ENCODE results near the gene ZBTB48.
"Not testable (repeated sequence)": the region's sequence is repeated elsewhere in the genome, so short reads cannot be mapped to it uniquely, and the experiment has no call there.

ZBTB48 gene

DNA sequence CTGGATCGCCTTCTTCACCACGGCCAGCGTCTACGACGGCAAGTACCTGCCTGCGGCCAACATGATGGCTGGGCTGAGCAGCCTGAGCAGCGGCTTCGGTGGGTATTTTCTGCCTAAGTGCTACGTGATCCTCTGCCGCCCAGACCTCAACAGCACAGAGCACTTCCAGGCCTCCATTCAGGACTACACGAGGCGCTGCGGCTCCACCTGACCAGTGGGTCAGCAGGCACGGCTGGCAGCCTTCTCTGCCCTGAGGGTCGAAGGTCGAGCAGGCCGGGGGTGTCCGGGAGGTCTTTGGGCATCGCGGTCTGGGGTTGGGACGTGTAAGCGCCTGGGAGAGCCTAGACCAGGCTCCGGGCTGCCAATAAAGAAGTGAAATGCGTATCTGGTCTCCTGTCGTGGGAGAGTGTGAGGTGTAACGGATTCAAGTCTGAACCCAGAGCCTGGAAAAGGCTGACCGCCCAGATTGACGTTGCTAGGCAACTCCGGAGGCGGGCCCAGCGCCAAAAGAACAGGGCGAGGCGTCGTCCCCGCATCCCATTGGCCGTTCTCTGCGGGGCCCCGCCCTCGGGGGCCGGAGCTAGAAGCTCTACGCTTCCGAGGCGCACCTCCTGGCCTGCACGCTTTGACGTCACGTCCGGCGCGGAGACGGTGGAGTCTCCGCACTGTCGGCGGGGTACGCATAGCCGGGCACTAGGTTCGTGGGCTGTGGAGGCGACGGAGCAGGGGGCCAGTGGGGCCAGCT lies at the start of gene ZBTB48:
ZBTB48 (plus strand) TSS at position 621 of the 745 bp plus-strand sequence. CDS start 616 bp downstream, outside the sequence.
- peak; percentile 92 for DNase-seq

DNA sequence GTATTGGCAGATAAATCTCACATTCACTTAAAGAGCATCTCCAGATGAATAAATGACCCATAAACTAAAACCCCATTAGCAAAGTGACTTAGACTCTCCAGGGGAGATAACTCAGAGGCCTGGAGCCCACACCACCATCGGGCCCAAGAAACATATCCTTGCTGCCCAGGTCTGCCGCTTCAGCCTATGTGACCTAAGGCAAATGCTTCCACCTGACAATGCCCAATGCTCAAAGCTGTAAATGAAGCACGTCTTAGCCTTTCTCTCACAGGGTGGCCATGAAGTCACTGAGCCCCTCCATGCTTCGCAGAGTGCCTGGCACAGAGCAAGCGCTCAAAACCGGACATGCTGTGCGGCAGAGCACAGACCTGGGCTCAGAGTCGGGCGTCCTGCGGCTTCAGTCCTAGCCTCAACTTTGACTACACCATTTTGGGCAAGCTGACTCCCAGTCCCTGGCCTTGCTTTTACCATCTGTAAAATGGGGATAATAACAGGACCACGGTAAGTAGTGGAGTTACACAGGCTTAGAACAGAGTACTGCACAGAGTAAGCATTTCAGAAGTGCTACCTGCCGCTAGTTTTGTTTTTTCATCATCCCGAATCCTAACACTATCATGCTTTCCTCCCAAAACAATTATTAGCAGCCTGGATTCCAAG lies 49.2 kb upstream of the ZBTB48 start:
- no peak for DNase-seq

DNA sequence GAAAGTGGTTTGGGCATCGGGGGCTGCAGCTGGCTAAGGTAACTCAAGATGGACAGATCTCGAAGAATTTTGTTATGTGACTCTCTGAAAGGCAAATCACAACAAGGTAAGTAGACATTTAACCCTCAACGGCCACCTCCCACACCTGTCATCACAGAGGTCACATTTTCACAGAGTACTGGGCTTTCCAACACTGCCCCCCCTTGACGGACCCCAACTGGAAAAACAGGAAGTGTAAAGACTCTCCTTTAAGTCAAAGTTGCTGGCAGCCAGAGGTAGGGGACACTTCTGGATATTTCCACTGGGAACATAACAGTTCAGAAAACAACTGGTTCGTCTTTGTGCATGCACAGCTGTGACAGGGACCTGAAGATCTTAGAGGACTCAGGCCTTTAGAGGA lies 47.8 kb upstream of the ZBTB48 start:
- DNase-seq: no peak

DNA sequence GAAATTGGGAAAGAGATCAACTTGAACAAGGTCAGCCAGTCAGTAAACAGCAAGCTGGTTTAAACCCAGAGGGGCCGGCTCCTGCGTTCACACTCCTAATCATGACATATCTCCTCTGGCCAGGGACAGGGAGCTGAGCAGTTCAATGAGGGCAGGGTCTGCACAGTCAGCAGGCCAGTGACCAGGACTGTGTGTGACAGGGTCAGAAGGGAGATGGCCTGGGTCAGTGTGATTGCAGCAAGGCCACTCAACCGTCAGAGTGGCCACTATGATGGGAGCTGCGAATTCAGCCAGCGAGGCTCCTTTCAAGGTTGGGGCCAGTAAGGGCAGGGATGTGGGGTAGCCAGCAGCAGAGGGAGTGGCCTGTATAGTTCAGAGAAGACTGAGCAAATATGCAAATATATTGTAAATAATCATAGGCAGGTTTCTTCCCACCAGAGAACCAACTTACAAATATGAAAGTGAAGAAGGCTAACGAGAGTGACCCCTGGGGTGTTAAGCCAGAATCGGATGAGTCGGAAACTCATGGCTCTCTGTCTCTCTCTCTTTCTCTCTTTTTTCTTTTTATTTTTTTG lies 45.5 kb upstream of the ZBTB48 start:
- peak; percentile 49 for DNase-seq

DNA sequence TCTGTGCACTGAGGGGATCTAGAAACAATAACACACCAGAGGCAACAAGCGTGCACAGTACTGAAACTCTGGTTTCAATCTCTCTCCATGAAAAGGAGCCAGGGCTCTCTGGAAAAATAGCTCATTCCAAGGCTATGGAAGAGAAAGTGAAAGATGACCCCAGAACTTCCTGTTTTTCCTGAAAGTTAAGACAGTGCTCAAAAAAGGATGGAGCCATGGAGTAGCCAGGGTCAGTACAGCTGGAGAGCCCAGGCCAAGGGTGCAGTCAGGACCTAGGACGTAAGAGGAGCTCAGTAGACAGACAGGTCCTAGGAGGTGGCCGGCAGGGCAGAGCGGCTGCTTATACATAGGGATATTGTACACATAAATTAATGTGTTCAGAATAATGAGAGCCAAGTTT lies 44.6 kb upstream of the ZBTB48 start:
- DNase-seq: no peak

DNA sequence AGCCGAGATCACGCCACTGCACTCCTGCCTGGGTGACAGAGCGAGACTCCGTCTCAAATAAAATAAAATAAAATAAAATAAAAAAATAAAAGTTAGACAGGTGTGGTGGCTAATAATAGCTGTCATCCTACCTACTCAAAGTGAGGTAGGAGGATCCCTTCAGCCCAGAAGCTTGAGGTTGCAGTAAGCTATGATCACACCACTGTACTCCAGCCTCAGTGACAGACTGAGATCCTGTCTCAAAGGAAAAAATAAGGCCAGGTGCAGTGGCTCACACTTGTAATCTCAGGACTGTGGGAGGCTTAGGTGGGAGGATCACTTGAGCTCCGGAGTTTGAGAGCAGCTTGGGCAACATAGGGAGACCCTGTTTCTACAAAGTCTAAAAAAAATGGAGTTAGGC lies 43.5 kb upstream of the ZBTB48 start:
- no peak for DNase-seq

DNA sequence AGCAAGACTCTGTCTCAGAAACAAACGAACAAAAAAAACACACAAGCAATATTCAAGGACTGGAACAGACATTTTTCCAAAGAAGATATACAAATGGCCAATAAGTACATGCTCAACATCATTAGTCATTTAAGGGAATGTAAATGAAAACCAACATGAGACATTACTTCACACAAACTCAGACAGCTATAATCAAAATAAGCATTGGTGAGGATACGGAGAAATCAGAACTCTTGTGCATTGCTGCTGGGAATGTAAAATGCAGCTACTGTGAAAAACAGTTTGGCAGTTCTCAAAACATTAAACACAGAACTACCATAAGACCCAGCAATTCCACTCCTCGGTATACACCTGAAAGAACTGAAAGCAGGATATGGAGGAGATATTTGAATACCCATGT lies 40.8 kb upstream of the ZBTB48 start:
- no peak for DNase-seq

DNA sequence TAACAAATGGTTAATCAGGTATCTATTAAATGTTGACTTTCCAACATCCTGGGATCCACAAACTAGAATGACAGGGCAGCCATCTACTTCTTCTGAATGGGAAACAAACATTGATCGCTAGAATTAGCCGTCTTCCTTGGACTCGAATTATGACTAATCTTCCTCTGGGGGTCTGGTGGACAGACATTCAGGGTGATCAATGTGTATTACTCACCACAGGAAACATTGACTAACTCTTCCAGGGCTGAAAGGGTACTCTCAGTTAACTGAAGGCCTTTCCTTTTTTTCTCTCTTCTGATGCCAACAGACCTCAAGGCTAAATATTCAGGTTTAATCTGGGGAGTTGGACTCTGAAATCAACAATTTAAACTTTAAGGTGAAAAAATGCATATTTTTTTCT lies 35.0 kb upstream of the ZBTB48 start:
- DNase-seq: no peak

DNA sequence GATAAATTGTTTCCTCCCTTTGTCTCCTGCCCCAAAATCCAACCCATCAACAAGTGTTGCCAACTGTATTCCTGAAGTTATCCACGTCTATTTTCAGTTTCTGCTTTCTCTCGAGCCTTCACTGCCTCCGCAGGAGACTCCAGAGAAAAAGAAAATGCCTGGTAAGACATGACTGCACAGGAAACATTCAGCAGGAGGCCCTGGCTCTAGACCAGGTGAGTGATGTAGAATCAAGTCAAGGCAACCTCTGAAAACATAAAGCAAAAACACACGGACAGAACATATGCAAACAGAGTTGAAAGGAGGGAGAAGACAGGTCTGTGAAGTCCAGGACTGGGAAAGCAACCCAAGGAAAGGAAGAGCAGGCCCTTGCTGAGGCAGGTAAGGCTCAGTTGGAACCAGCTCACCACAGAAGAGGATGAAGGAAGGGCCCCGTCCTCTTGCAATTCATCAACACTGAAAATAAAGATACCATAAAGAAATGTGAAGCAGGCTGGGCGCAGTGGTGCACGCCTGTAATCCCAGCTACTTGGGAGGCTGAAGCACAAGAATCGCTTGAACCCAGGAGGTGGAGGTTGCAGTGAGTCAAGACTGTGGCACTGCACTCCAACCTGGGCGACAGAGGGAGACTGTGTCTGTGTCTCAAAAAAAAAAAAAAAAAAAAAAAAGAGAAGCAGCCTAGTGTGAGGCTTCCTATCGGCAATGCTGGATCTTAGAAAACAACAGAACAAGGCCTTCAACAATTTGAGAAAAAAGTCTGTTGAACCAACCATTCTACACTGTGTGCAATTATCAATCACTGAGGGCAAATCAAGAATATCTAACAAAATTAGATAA lies 34.3 kb upstream of the ZBTB48 start:
- DNase-seq: no peak

DNA sequence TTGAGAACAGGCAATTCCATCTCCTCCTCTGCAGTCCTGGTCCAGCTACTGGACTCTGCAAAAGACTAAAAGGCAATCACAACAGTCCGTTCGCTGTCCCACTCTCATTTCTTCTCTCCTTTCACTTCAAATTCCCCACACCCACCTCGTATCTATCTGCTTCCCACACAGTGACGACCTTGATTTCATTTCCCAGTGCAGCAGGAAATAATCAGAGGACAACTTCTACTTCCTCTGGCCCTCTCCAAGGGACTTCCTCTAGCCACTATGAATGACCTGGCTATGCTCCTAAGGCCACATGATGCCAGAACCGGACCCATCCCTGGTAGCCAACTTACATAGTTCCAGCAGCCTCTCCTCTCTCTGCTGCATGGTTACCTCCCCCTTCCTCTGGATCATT lies 33.5 kb upstream of the ZBTB48 start:
- DNase-seq: no peak

DNA sequence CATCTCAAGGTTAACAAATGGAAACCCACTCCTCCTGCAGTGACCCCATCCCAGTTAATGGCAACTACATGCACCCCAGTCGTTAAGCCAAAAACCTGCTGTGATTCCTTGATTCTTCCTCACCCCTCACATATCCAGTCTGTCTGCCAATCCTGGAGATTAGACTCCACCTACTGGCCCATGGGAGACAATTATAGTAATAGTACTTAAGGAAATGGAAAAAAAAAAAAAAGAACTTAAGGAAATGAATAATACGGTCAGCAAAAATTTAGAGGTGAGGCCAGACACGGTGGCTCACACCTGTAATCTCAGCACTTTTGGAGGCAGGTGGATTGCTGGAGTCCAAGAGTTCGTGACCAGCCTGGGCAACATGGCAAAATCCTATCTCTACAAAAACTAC lies 32.5 kb upstream of the ZBTB48 start:
- no peak for DNase-seq

DNA sequence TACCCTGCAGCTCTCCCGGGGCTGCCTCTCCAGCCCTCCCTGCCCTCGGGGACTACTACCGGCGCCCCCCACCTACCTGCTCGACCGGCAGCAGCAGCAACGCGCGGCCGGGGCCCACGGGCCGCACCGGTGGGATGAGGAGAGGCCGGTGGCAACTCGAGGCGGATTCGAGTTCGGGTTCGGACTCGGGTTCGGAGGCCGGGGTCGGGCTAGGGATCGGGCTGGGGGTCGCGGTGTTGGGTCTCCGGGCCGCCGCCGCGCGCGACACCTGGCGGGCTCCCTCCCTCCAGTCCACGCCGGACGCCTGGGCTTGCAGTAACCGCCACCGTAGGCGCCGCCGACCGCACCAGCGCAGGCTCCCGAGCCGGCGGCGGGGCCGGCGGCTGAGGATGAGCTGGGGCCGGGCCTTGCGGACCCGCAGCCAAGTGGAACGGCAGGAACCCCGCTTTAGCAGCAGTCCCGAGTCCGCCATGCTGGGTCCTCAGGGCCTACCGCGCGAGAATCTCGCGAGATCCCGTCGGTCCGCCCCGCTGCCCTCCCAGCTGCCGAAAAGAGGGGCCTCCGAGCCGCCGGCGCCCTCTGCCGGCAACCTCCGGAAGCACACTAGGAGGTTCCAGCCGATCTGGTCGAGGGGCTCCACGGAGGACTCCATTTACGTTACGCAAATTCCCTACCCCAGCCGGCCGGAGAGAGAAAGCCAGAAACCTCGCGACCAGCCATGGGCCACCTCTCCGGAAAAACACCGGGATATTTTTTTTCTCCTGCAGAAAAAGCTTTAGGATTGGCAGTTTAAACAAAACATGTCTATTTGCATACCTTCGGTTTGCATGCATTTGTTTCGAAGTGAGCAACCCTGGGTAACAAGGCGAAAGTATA lies 25.5 kb upstream of the ZBTB48 start, which contains the start of gene NOL9:
NOL9 (minus strand) TSS at position 483 of the 876 bp plus-strand sequence; CDS start at position 472, 11 bp downstream.
- DNase-seq: peak; percentile 88

DNA sequence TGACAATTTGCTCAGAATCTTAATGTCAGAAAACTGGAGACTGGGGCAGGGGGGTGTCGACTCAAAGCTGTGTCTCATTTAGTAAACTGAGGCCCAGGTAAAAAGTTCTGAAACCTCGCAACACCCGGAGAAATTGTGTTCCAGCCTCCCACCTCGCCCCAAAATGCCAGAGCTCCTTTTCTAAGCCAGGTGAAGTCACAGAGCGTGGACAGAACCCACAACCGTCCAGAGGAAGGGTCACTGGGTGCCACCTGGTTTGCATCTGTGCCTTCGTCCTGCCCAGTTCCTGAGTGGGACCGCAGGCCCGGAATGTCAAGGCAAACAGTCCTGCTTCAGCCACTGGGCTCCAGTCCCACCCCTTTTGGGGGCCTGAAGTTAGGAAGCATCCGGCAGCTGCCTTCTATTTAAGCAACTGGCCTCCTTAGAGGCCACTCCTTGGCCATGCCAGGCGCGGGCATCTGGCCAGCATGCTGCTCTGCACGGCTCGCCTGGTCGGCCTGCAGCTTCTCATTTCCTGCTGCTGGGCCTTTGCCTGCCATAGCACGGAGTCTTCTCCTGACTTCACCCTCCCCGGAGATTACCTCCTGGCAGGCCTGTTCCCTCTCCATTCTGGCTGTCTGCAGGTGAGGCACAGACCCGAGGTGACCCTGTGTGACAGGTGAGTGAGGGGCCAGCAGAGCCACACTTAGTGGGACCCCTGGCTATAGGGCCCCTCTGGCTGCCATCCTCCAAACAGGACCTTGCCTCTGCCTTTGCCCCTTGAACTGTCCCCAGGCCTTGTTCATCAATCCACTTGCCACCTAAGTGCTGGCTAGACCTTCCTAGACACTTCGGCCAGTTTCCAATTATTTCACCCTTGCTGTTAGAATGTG lies 24.7 kb upstream of the ZBTB48 start, which contains the start of gene TAS1R1:
TAS1R1 (plus strand) TSS at position 401 of the 872 bp plus-strand sequence; CDS start at position 468, 67 bp downstream.
- DNase-seq: peak; percentile 26

DNA sequence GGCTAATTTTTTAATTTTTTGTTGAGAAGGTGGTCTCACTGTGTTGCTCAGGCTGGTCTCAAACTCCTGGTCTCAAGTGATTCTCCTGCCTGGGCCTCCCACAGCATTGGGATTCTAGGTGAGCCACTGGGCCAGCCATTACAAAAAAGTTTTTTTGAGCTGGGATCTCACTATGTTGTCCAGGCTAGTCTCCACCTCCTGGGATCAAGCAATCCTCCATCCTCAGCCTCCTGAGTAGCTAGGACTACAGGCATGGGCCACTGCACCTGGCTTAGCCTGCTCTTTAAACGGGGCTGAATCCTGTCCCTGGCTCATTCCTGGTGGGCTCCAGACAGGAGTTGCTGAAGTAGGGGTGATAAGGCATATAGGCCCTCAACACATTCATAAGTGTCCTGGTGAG lies 22.2 kb upstream of the ZBTB48 start:
- DNase-seq: no peak

DNA sequence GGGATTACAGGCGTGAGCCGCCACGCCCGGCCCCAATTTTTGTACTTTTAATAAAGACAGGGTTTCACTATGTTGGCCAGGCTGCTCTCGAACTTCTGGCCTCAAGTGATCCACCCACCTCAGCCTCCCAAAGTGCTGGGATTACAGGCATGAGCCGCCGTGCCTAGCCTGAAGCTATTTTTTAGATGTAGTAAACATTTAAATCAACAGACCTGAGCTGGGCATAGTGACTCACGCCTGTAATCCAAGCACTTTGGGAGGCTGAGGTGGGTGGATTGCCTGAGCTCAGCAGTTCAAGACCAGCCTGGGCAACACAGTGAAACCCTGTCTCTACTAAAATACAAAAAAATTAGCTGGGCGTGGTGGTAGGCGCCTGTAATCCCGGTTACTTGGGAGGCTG lies 20.6 kb upstream of the ZBTB48 start:
- DNase-seq: not testable (repeated sequence)

DNA sequence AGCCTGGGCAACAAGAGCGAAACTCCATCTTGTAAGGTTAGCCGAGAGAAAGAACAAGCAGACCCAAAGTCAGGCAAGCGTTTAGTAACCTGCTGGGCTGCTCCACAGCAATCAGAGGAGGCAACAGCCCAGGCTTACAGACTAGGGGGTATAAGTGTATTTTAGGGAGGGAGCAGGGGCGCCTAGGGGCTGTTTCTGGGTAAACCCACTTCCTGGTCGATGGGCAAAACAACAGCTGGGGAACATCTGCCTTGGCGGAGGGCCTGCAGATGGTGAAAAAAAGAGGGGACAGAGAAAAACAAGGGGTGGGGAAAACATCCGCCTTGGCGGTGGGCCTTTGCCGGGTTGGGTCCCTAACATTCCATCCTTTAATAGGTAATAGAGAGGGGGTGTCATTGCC lies 19.5 kb upstream of the ZBTB48 start:
- no peak for DNase-seq

DNA sequence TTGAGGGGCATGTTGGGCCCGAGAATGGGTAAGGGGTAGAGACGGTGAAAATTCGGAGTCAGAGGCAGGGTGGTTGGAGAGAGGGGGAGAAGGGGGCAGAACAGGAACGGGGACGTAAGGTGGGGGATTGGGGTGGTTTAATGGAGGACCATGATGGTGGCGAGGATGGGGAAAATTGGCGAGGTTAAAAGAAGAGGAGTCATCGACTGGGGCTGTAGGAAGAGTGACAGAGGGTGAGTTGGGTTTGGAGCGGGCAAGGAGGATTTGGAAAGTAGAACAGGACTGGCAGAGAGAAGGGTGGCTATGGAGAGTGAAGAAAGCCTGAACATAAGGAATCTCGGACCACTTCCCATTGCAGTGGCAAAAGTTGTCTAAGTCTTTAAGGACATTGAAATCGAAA lies 10.8 kb upstream of the ZBTB48 start:
- no peak for DNase-seq

DNA sequence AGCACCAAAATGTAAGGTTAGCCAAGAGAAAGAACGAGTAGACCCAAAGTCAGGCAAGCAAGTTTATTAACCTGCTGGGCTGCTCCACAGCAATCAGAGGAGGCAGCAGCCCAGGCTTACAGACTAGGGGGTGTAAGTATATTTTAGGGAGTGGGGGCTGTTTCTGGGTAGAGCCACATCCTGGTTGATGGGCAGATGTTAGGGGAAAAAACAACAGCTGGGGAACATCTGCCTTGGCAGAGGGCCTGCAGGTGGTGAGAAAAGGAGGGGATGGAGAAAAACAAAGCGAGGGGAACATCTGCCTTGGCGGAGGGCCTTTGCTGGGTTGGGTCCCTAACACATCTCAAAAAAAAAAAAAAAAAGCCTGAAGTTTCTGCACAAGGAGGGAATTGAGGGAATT lies 9.7 kb upstream of the ZBTB48 start:
- no peak for DNase-seq

DNA sequence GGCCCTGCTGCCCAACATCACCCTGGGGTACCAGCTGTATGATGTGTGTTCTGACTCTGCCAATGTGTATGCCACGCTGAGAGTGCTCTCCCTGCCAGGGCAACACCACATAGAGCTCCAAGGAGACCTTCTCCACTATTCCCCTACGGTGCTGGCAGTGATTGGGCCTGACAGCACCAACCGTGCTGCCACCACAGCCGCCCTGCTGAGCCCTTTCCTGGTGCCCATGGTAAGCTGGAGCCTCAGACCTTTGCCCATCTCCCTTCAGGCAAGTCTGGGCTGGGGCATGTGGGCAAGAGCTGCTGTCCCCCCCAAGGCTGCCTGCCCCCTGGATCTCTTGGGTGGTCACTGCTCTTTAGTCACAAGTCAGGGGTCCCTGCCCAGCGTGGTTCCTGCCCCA lies 8.8 kb upstream of the ZBTB48 start:
- no peak for DNase-seq

DNA sequence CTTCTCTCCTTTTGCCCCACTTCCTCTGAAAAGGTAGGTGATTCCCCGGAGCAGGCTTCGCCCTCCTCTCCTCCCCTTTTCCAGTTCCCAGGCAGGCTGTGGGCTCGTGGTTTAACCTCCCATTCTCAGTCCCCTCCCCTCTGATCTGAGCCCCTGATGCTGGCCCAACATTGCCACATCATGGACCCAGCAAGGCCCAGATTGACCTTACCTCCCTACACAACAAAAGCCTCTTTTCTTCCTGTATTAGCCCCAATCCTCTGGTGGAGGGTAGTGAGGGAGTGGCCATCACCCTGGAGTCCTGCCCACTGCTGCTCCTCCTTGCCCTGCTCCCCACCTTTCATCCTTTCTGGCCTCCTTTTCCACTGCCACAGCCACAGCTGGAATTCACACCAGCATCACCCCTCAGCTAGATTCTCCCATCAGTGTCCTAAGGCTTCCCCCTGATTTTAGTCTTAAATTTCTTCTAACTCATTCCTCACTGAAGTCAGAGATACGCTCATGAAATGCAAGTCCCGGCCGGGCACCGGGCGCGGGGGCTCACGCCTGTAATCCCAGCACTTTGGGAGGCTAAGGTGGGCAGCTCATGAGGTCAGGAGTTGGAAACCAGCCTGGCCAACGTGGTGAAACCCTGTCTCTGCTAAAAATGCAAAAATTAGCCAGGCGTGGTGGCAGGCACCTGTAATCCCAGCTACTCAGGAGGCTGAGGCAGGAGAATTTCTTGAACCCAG lies 7.0 kb upstream of the ZBTB48 start:
- no peak for DNase-seq
